Endothelial cell of umbilical vein (primary cell): ENCODE data around the gene CFAP45. TPM values are rescaled to one million over a fixed set of nuclear protein-coding genes. Genes with fewer than 3 reads are reported as not detected.

ENCODE experiments used
- BruUV-seq: library from RNA; stranded (reverse); fragments of 400-500 nt; replicated peaks from 2 replicates; lab custom pipeline; 2021; lab: Mats Ljungman, UMichigan
- CTCF ChIA-PET: fragments of 300-600, 350-600 bp; sonication (Branson Sonifier 250); formaldehyde crosslinking; loops from one replicate; lab custom pipeline; 2021; ENCODE audit warnings: antibody characterized with exemption, inconsistent platforms; lab: Charles Lee
- POLR2A ChIA-PET: fragments of 300-600, 350-600 bp; sonication (Branson Sonifier 250); formaldehyde crosslinking; loops from one replicate; lab custom pipeline; 2021; ENCODE audit warnings: antibody characterized with exemption, inconsistent platforms; lab: Charles Lee
- DNase-seq: peaks from one replicate; pipeline ENCODE4 v3.0.0-alpha.2; 2011; ENCODE audit warnings: low read depth, low spot score
- FAIRE-seq: peaks from 2 replicates; lab custom pipeline; 2011; peaks lifted over from hg19 to GRCh38; lab: Jason Lieb, UNC
- H2AFZ ChIP-seq: 2 replicates; pipeline ENCODE4 v1.6.0; 2012; ENCODE audit warnings: low read depth, low read length, control low read depth, inconsistent platforms
- H3K27ac ChIP-seq: 2 replicates; pipeline ENCODE4 v1.5.1; 2011; ENCODE audit warnings: low read depth, mild to moderate bottlenecking, control low read depth, low read length, moderate library complexity; ENCODE audit not compliant: insufficient read depth
- H3K27me3 ChIP-seq, 2 experiments: 2 replicates each; pipeline versions ENCODE4 v1.6.0 to v1.6.1; 2011; ENCODE audit warnings: low read length in 2 of 2, mixed read lengths in 1 of 2; ENCODE audit not compliant: control insufficient read depth in 2 of 2, insufficient read depth in 2 of 2
- H3K36me3 ChIP-seq, 2 experiments: 2 replicates in 1 of 2; 3 replicates in 1 of 2; pipeline ENCODE4 v1.5.1; 2011; ENCODE audit warnings: low read length in 2 of 2, mild to moderate bottlenecking in 1 of 2, moderate library complexity in 1 of 2; ENCODE audit not compliant: control insufficient read depth in 2 of 2, insufficient read depth in 2 of 2; ENCODE audit errors: extremely low read depth in 1 of 2
- H3K4me1 ChIP-seq: 3 replicates; pipeline ENCODE4 v1.5.1; 2011; ENCODE audit warnings: mild to moderate bottlenecking, low read length; ENCODE audit not compliant: control insufficient read depth, insufficient read depth; ENCODE audit errors: extremely low read depth
- H3K4me2 ChIP-seq: 2 replicates; pipeline ENCODE4 v1.6.1; 2011; ENCODE audit warnings: low read length, control low read depth, mixed read lengths; ENCODE audit not compliant: insufficient read depth
- H3K4me3 ChIP-seq, 3 experiments: fragments of 200-600 bp in 1 of 3; sonication (generic), shearing (Covaris generic) in 1 of 3; replicated peaks in 1 of 3; 2 replicates each; pipeline ENCODE4 v1.5.1; 2011 to 2016; ENCODE audit warnings: control low read depth in 3 of 3, low read length in 3 of 3, mild to moderate bottlenecking in 2 of 3, inconsistent platforms in 1 of 3, low read depth in 1 of 3, moderate library complexity in 1 of 3; ENCODE audit not compliant: insufficient read depth in 1 of 3
- H3K79me2 ChIP-seq: 2 replicates; pipeline ENCODE4 v1.6.0; 2012; ENCODE audit warnings: low read length, inconsistent platforms; ENCODE audit not compliant: control insufficient read depth, insufficient read depth
- H3K9ac ChIP-seq: replicated peaks from 2 replicates; pipeline ENCODE3; 2011; ENCODE audit warnings: low read length, control low read depth; ENCODE audit not compliant: insufficient read depth; ENCODE audit errors: extremely low read depth
- H3K9me1 ChIP-seq: replicated peaks from 3 replicates; pipeline ENCODE4 v1.6.0; 2011; ENCODE audit warnings: mild to moderate bottlenecking, low read length; ENCODE audit not compliant: control insufficient read depth, insufficient read depth; ENCODE audit errors: extremely low read depth
- H3K9me3 ChIP-seq: replicated peaks from 2 replicates; pipeline ENCODE4 v1.5.1; 2012; ENCODE audit warnings: low read length, inconsistent platforms; ENCODE audit not compliant: control insufficient read depth, insufficient read depth
- H4K20me1 ChIP-seq: replicated peaks from 2 replicates; pipeline ENCODE3; 2011; ENCODE audit warnings: mild to moderate bottlenecking, low read length; ENCODE audit not compliant: control insufficient read depth, insufficient read depth; ENCODE audit errors: extremely low read depth
- CTCF ChIP-seq, 2 donors: IDR thresholded peaks; 1 replicate in 1 of 2; 2 replicates in 1 of 2; pipeline ENCODE4 v1.5.1; 2011; ENCODE audit warnings: low read length in 2 of 2, mild to moderate bottlenecking in 2 of 2, moderate library complexity in 2 of 2, control low read depth in 1 of 2, inconsistent platforms in 1 of 2, low read depth in 1 of 2; ENCODE audit not compliant: insufficient read depth in 1 of 2; ENCODE audit errors: extremely low read depth in 1 of 2
- EZH2 ChIP-seq: IDR thresholded peaks from 2 replicates; pipeline ENCODE4 v1.6.1; 2012; ENCODE audit warnings: borderline replicate concordance, low read depth, mild to moderate bottlenecking, moderate library complexity, low read length, inconsistent platforms; ENCODE audit not compliant: severe bottlenecking
- FOS ChIP-seq: IDR thresholded peaks from 2 replicates; pipeline ENCODE4 v1.6.1; 2011; ENCODE audit warnings: mild to moderate bottlenecking, low read length, moderate library complexity, borderline replicate concordance; ENCODE audit not compliant: insufficient read depth
- GATA2 ChIP-seq: IDR thresholded peaks from 2 replicates; pipeline ENCODE4 v1.7.0; 2011; ENCODE audit warnings: low read depth, mild to moderate bottlenecking, moderate library complexity, mixed read lengths, low read length; ENCODE audit not compliant: insufficient read length, insufficient read depth
- JUN ChIP-seq: IDR thresholded peaks from 2 replicates; pipeline ENCODE4 v1.6.1; 2011; ENCODE audit warnings: borderline replicate concordance, low read depth; ENCODE audit not compliant: insufficient read length, insufficient read depth
- MAX ChIP-seq: IDR thresholded peaks from 2 replicates; pipeline ENCODE4 v1.6.1; 2011; ENCODE audit not compliant: insufficient read depth, insufficient read length
- MYC ChIP-seq: IDR thresholded peaks from one replicate; pipeline ENCODE4 v1.6.1; 2011; ENCODE audit warnings: mild to moderate bottlenecking, low read depth, low read length
- POLR2A ChIP-seq: IDR thresholded peaks from 2 replicates; pipeline ENCODE4 v1.6.1; 2012; ENCODE audit warnings: low read depth, mild to moderate bottlenecking, control low read depth, low read length
- POLR2AphosphoS5 ChIP-seq: IDR thresholded peaks from 2 replicates; pipeline ENCODE4 v1.6.1; 2012; ENCODE audit warnings: low read depth, mild to moderate bottlenecking, control low read depth, low read length, moderate library complexity; ENCODE audit not compliant: insufficient read depth
- dilution Hi-C: fragments of 300-500 bp; cut with MboI; formaldehyde crosslinking; loops from one replicate; pipeline ENCODE4 v1.15.0; 2019; ENCODE audit warnings: low sequenced_read_pairs; ENCODE audit not compliant: extremely low pct_ligation_motif_present
- intact Hi-C: fragments of 100-400 bp; cut with micrococcal nuclease; formaldehyde crosslinking; loops from one replicate; pipeline ENCODE4 v1.10.0; 2022
- polyA plus RNA-seq, 4 experiments: library from polyadenylated mRNA; depleted of rRNA in 3 of 4; stranded (reverse) in 3 of 4; unstranded in 1 of 4; fragments of >200 nt; gene quantifications; 2 replicates each; pipeline versions ENCODE4 v1.2.1 to v1.2.3, GENCODE V29; 2011 to 2012; ENCODE audit warnings: missing spikeins in 1 of 4
- total RNA-seq: library from RNA; stranded (reverse); gene quantifications from 2 replicates; pipeline ENCODE4 v1.2.3, GENCODE V29; 2021

CFAP45 gene
- total and polyA plus RNA-seq, 2 donors (not counting 3 experiments of a cell fraction or from before 2014, with no cell fraction given) = 0.25 to 2.5 TPM

GRCh38 chr1:159843459-159843858, 56.5 kb downstream of the CFAP45 start:
- H2AFZ ChIP-seq = no peak overlapping the region
- H3K4me3 ChIP-seq = no peak overlapping the region
- H3K9ac ChIP-seq = no peak overlapping the region
- no peak overlapping the region for H3K27ac ChIP-seq
- TF ChIP-seq POLR2AphosphoS5 (no peak), MYC (no peak), JUN (no peak), GATA2 (no peak)
- H3K36me3 ChIP-seq = no peaks in the 10 kb centered on the region
- H4K20me1 ChIP-seq = no peaks in the 10 kb centered on the region
- BruUV-seq = no TSS peak
- no peaks in the 10 kb centered on the region for H3K4me1 ChIP-seq
- CTCF ChIA-PET = interaction anchor here (1.5 to 1.8 kb wide), 3 partner anchors 10 to 47 kb away, joined by 5 to 6 read pairs (median 6); no protein-coding TSS in a partner anchor
- intact Hi-C loops = no loop called here
- H3K9me3 ChIP-seq = no peaks in the 10 kb centered on the region
- H3K9me1 ChIP-seq = no peaks in the 10 kb centered on the region
- peaks cover 0 to 4% of the 10 kb centered on the region in 2 experiments for H3K27me3 ChIP-seq
- POLR2A ChIA-PET = no interaction called here
- H3K79me2 ChIP-seq = no peaks in the 10 kb centered on the region
- DNase-seq (no peak), FAIRE-seq (no peak)
- dilution Hi-C loops = no loop called here
- no peak overlapping the region for H3K4me2 ChIP-seq

GRCh38 chr1:159841749-159842148, 58.2 kb downstream of the CFAP45 start:
- dilution Hi-C loops (no loop called here), intact Hi-C loops (no loop called here)
- Histone ChIP-seq H3K27ac (no peak overlapping the region), H3K9me3 (no peaks in the 10 kb centered on the region), H3K27me3 (peaks cover 0 to 4% of the 10 kb centered on the region in 2 experiments), H3K4me1 (no peaks in the 10 kb centered on the region), H3K9me1 (no peaks in the 10 kb centered on the region), H4K20me1 (no peaks in the 10 kb centered on the region), H2AFZ (no peak overlapping the region), H3K9ac (no peak overlapping the region), H3K79me2 (no peaks in the 10 kb centered on the region), H3K4me3 (no peak overlapping the region), H3K4me2 (no peak overlapping the region), H3K36me3 (no peaks in the 10 kb centered on the region)
- TF ChIP-seq CTCF (IDR thresholded peaks at IDR 0.05; ENCODE audit: extremely low read depth in 1 of 2, insufficient read depth in 1 of 2, low read depth in 1 of 2, low read length in 2 of 2) = no peak
- TF ChIP-seq EZH2 = no peak
- no peak for TF ChIP-seq POLR2AphosphoS5
- TF ChIP-seq MYC = no peak
- TF ChIP-seq JUN = no peak
- TF ChIP-seq GATA2 = no peak
- no peak for TF ChIP-seq MAX
- TF ChIP-seq FOS = no peak
- no peak for TF ChIP-seq POLR2A
- FAIRE-seq = no peak
- DNase-seq = no peak
- BruUV-seq = no TSS peak
- ChIA-PET CTCF (interaction anchor here (0.7 to 3.7 kb wide), 9 partner anchors 8 to 644 kb away, joined by 3 to 25 read pairs (median 4); no protein-coding TSS in a partner anchor), POLR2A (no interaction called here)
